ENCODE results near the gene DOK6.

DOK6 gene

DNA sequence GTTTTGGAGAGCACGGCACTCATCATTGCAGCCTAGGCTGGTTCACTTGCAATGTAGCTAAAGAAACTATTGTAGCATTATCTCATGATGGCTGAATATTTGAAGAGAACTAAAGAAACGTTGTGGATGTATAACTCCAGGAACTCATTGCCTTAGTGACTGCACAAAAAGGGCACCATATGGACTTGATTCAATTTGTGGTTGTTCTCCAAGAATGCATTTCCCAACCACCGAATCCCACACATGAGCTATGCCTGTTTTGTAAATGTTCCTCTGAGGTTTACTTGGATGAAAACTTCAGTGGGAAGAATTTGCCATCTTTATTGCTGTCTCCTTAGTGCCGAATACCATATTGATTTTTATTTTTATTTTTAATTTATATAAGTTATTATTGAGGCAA lies 43.5 kb downstream of the DOK6 start:
- peak; percentile 6 for DNase-seq

DNA sequence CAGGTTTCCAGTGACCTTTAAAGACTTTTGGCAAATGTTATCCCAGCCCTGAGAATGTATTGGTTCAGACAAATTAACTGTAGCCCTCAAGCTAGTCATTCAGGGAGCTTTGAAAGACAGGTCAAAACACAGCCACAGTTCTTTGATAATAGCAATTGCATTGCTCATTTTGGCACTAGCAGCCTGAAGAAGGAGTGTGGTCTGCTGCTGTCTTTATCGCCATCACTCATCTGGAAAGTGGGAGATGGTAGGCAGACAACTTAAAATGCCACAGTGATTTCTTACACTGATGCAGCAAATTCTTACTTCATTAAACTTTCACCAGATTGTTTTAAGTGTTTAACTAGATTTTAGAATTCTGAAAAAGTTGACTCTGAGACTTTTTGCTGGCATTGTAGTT lies 47.2 kb downstream of the DOK6 start:
- no peak for DNase-seq

DNA sequence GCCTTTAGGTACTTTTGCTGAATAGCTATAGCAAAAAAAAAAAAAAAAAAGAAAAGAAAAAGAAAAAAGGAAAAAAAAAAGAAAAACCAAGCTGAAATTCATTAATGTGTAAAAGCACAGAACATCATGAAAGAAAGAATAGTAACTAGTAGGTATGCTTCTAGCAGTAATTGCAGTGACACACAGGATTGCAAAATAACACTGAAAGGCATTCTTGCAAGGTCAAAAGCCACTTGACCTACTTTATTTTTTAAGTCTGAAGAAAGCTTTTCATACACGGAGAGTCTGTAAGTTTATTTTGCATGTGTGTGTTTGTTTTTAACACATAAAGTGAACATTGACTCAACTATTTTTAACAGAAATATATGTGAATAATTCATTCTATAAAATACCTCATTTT lies 54.4 kb downstream of the DOK6 start:
- no peak for DNase-seq

- DNase-seq = no peak
Measured at GRCh38 chr18:69469444-69469919, 68.8 kb downstream of the DOK6 start.

- no peak for DNase-seq
Measured at GRCh38 chr18:69480460-69480859, 79.8 kb downstream of the DOK6 start.

DNA sequence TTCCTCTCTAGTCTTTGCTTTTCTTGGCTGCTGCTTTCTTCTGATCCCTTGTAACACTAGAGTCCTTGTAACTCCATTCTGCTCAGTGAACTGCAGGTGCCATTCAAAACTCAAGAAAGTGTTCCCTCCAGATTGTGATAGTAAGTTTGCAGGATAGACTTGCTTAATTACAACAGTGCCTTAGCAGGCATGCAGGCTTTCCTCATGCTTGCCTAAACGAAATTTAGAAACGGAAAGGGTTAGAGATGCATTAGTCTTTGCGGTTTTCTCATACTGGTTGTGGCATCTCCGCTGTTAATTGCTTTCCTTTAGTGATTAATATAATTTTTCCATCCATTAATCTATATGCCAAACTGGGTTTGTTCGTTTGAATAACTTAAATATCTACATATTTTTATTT lies 82.9 kb downstream of the DOK6 start:
- DNase-seq = no peak

DNA sequence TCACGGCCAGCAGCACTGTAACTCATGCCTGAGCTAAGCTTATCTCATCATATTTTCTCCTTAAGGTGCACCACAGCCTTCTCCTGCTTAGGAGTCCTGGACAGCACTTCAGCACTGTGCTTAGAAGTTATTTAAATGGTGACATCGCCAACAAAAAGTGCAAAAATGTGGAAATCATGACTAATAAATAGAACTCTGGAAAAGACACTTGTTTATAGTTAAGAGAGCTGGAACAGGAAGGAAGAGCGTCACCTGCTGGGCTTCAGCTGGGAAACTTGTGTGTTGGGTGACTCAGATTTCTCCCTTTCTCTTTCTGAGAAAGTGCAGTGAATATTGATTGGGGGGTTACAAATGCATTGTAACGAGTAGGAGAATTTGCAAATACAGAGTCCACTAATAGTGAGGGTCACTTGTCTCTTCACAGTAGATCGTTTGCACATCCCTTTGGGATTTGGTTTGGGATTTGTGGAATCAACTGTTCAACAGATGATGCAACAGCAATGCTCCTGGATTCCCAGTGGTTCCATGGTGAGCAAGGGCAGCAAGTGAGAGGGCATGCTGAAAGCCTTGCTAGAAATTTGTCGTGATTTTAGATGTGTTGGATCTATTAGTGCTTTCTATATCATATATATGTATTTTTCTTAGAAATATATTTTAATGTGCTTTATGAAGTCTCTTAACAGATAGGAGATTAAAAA lies 84.2 kb downstream of the DOK6 start:
- DNase-seq = no peak

DNA sequence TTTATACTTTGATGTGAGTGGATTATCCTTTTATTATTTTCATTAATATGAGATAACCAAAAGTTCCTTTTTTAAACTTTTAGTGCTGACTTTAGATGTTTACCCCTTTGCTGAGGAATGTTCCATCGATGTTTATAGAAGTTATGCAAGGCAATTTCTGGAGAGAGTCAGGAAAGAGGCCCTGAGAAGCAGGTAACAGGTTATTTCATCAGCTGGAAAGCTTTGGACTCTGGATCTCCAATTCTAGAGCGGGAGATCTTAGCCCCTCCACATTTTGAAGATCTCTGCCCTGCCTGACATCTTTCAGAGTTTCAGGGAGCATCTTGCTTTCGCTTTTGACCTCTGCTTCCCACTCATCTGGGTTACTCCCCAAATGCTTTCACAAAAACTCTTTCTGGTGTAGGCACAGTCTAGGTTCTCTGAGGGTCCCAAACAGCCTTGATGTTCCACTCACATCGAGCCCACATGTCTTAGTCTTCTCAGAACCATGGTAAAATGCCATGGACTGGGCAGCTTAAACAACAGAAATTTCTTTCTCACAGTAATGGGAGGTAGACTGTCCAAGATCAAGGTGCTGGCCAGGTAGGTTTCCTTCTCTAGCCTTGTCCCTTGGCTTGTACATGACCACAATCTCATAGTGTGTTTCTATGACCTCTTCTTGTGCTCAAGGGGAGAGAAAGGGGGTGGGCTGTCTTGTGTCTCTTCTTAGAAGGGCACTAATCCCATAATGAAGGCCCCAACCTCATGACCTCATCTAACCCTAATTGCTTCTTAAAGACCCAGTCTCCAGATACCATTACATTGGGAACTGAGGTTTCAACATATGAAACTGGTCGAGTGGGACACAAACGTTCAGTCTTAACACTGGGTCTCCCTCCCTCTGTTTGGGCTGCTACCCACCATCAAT lies 87.1 kb downstream of the DOK6 start:
- no peak for DNase-seq

DNA sequence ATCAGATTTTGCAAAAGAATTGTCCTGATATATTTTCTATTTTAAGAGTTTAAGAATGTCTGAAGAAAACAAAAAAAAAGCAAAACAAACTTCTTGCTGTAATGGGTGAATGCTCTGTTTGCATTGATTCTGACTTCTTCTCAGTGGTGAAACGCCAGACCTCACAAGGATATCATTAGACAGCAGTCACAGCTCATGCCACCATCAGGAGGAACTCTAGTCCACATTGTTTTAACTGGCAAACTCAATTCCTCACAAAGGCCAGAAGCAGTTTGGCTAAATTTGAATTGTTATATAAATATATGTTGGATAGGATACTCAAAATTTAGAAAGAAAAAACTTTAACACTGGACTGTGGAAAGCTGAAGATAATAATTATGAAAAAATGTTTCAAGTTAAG lies 89.4 kb downstream of the DOK6 start:
- DNase-seq = no peak

DNA sequence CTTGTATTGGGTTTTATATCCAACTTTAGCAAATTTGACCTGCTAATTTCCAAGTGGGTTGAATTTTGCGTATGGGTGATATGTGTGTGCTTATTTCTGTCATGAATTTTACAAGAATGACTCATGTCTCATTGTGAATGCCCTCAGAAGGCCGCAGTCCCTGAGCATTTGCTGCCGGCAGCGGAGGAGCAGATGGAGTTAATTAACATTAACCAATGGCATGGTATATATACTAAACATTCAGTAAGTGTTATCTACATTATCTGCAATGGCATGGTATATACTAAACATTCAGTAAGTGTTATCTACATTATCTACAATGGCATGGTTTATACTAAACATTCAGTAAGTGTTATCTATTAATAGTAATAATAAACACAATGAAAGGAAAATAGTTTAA lies 90.1 kb downstream of the DOK6 start:
- DNase-seq = peak; percentile 62

DNA sequence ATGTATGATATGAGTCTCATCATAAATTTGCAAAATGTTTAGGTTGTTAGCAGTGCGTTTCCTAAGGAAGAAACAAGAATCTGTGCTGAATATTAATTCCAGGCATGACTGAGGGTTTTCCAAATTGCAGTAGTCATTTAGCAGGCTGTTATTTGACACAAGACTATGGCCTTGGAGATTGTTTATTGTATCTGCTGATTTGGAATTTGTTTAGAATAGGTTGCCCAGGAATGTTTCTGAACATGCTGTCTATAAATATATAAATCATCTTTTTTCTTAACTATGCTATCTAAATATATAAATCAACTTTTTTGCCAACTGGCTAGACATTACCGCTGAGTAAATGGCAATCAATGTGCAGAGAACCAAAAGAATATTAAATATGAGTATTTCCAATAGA lies 90.9 kb downstream of the DOK6 start:
- DNase-seq = no peak

DNA sequence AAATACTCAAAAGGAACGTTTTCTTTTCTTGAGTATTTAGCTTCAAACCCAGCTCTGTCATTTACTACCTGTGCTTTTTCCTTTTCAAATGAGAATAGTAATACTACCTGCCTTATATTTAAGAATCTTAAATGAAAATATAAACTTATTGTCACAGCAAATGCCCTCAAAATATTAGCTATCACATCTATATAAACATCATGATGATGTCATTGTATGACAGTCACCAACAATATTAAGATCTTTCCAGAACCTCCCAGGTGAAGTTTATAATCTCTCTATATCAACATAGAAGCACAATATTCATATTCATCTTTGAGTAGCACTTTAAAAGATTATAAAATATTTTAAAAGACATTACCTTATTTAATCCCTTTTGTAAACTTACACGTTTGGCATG lies 92.2 kb downstream of the DOK6 start:
- no peak for DNase-seq

DNA sequence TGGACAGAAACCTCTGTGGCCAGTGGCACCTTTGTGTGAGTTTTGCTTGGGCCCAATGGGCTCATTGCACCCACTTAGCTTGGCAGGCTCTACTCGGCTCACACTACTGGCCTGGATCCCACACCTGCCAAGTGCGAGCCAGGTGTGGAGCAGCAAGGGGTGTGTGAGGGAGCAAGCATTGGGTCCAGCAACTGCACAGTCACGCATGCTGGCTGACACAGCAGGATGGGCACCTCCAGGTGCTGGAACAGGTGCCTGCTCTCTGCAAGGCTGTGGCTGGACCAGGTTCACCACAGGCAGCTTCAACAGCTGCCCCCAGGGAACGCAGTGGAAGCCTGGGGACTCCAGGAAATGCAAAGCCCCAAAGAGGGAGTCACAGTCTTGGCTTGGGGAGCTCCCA lies 94.2 kb downstream of the DOK6 start:
- DNase-seq = no peak

DNA sequence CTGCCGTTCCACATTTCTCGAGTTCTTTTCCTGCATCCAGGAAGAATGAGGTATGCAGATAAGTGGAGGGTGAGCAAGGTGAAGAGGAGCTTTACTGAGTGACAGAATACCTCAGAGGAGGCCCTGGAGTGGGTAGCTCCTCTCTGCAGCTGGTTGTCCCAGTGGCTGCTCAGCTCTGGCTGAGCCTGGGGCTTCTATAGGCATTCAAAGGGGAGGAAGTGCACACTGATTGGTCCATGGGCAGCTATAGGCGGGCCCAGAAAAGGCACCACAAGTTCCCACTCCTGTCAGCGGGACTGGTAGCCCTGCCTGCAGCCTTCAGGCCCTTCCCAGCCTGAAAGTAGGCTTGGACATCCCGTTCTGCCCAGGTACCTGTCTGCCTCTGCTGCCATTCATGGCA lies 94.7 kb downstream of the DOK6 start:
- DNase-seq = no peak

DNA sequence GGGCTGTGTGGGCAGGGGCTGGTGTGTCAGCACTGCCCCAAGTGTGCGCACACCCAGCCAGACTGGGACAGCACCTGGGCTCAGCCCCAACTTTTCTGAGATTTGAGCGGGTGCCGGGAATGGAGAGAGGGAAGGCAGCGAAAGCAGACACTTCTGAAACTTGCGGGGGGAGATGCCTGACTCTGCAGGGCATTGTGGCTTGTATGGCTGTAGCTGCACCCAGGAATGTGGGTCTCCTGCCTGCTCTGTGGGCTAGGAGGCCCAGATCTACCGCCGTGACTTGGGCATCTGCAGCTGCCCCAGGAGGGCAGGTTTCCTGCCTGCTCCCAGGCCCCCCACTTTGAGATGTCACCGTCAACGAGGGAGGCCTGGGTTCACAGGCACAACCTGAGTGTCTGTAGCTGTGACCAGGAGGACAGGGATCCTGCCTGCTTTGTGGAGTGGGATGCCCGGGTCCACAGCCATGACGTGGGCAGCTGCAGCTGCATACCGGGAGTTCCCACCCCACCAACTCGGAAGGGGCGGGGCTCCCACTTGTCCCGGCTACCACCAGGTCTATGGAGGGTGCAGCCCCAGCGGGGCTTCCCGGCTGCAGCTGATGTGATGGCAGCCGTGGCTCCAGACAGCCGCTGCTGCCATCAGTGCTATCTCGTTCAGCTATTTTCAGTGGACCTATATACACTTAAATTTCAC lies 95.3 kb downstream of the DOK6 start:
- no peak for DNase-seq

DNA sequence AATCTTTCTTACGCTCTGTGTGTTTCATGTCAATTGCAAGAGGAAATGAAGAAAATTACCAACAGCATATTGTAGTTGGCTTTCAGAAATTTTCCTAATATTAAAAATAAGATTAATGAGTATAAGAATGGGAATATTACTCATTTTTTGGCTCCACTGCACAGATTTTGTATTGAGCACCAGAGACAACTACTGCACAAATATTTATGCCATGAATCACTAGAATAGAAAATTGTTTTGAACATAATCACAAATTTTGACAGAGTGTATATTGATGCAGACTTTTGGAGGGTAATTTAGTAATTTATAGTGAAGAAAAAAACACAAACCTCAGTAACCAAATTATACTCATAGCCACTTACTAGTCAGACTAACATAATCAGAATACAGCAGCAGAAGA lies 118.3 kb downstream of the DOK6 start:
- DNase-seq = no peak

GRCh38 chr18:69523582-69523981 lies 122.9 kb downstream of the DOK6 start:
- no peak for DNase-seq

- DNase-seq = no peak
Measured at GRCh38 chr18:69528435-69528834, 127.7 kb downstream of the DOK6 start.

GRCh38 chr18:69529151-69529550 lies 128.5 kb downstream of the DOK6 start:
- no peak for DNase-seq

- DNase-seq = no peak
Measured at GRCh38 chr18:69531973-69532372, 131.3 kb downstream of the DOK6 start.

- DNase-seq = no peak
Measured at GRCh38 chr18:69537183-69537582, 136.5 kb downstream of the DOK6 start.

GRCh38 chr18:69538849-69539248 lies 138.2 kb downstream of the DOK6 start:
- no peak for DNase-seq

- no peak for DNase-seq
Measured at GRCh38 chr18:69539404-69539803, 138.7 kb downstream of the DOK6 start.

DNA sequence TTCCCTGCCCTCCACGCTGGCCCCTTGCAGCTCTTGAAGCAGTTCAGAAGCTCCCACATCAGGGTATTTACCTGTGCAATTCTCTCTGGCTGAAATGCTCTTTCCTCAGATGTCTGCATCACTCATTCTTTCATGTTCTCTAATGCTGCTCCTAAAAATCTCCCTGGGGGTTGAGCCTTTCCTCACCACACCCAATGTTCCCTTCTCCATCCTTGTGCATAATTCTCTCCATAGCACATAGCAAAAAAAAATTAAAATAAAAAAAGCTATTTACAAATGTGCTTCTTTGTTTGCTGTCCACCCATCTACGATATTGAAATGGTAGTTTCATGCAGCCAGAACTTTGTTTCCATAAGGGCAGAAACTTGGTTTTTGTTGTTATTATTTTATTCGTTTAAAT lies 155.5 kb downstream of the DOK6 start:
- DNase-seq = no peak
